HepG2 (cell line): ENCODE measurements around the gene CA14. TPM values are rescaled to one million over a fixed set of nuclear protein-coding genes. Genes with fewer than 3 reads are reported as not detected.

ENCODE experiments used
- ARHGAP35 ChIP-seq: sonication (generic); formaldehyde crosslinking; IDR thresholded peaks from 2 replicates; pipeline ENCODE4 v1.9.0; 2022; ENCODE audit warnings: mild to moderate bottlenecking, inconsistent platforms, moderate library complexity, missing genetic modification reagents, borderline replicate concordance
- ARID3A ChIP-seq: IDR thresholded peaks from 2 replicates; pipeline ENCODE4 v1.6.1; 2012; ENCODE audit warnings: low read depth, low read length, improper control_type of control experiment
- ATF7 ChIP-seq, 2 experiments: fragments of 450-650 bp in 1 of 2; sonication (generic) in 1 of 2; formaldehyde crosslinking in 1 of 2; IDR thresholded peaks; 2 replicates each; pipeline versions ENCODE4 v1.4.0 to v1.6.1; 2016 to 2020; ENCODE audit warnings: antibody characterized with exemption in 1 of 2, mild to moderate bottlenecking in 1 of 2, missing genetic modification reagents in 1 of 2
- BCL6 ChIP-seq: IDR thresholded peaks from 2 replicates; pipeline ENCODE4 v1.6.1; 2016; ENCODE audit warnings: missing genetic modification reagents, missing compliant biosample characterization
- CENPT ChIP-seq: sonication (generic); formaldehyde crosslinking; IDR thresholded peaks from 2 replicates; pipeline ENCODE4 v1.8.0; 2022; ENCODE audit warnings: low read depth, mild to moderate bottlenecking, moderate library complexity, missing genetic modification reagents
- GABPB1 ChIP-seq: IDR thresholded peaks from 2 replicates; pipeline ENCODE4 v1.6.1; 2016; ENCODE audit warnings: mild to moderate bottlenecking, missing genetic modification reagents, moderate library complexity, missing compliant biosample characterization
- GATA4 ChIP-seq: sonication (generic); IDR thresholded peaks from 2 replicates; pipeline ENCODE4 v1.6.1; 2016; ENCODE audit warnings: antibody characterized with exemption, low read depth, borderline replicate concordance
- HIC2 ChIP-seq: sonication (generic); formaldehyde crosslinking; IDR thresholded peaks from 2 replicates; pipeline ENCODE4 v1.9.0; 2022; ENCODE audit warnings: low read depth, missing genetic modification reagents
- HMG20B ChIP-seq: conservative IDR thresholded peaks from 2 replicates; pipeline ENCODE4 v1.6.1; 2016; ENCODE audit warnings: missing genetic modification reagents, missing compliant biosample characterization
- HOXA5 ChIP-seq: sonication (generic); formaldehyde crosslinking; IDR thresholded peaks from 2 replicates; pipeline ENCODE4 v1.4.0; 2020; ENCODE audit warnings: missing genetic modification reagents
- IKZF1 ChIP-seq: fragments of 450-650 bp; IDR thresholded peaks from 2 replicates; pipeline ENCODE4 v1.7.1; 2016
- MEIS1 ChIP-seq: sonication (generic); formaldehyde crosslinking; IDR thresholded peaks from 2 replicates; pipeline ENCODE4 v1.9.0; 2021; ENCODE audit warnings: mild to moderate bottlenecking, missing genetic modification reagents, moderate library complexity, borderline replicate concordance
- NPAS2 ChIP-seq: sonication (generic); formaldehyde crosslinking; IDR thresholded peaks from 2 replicates; pipeline ENCODE4 v1.8.0; 2022; ENCODE audit warnings: mild to moderate bottlenecking, missing genetic modification reagents, borderline replicate concordance
- RNF219 ChIP-seq: sonication (generic); formaldehyde crosslinking; IDR thresholded peaks from 2 replicates; pipeline ENCODE4 v1.5.0; 2020; ENCODE audit warnings: mild to moderate bottlenecking, missing genetic modification reagents
- SSRP1 ChIP-seq: IDR thresholded peaks from 2 replicates; pipeline ENCODE4 v1.6.1; 2016; ENCODE audit warnings: control low read depth
- TBX3 ChIP-seq: fragments of 450-650 bp; IDR thresholded peaks from 2 replicates; pipeline ENCODE4 v1.6.1; 2017; ENCODE audit warnings: antibody characterized with exemption, mild to moderate bottlenecking, inconsistent platforms, borderline replicate concordance
- TRIM22 ChIP-seq: fragments of 450-650 bp; IDR thresholded peaks from 2 replicates; pipeline ENCODE4 v1.6.1; 2017
- ZBTB38 ChIP-seq: sonication (generic); formaldehyde crosslinking; IDR thresholded peaks from 2 replicates; pipeline ENCODE4 v1.5.1; 2020; ENCODE audit warnings: mild to moderate bottlenecking, missing genetic modification reagents
- ZBTB7A ChIP-seq: sonication (generic); formaldehyde crosslinking; IDR thresholded peaks from 2 replicates; pipeline ENCODE4 v1.8.0; 2022; ENCODE audit warnings: mild to moderate bottlenecking, missing genetic modification reagents
- ZNF160 ChIP-seq: sonication (generic); formaldehyde crosslinking; IDR thresholded peaks from 2 replicates; pipeline ENCODE4 v1.8.0; 2022; ENCODE audit warnings: mild to moderate bottlenecking, inconsistent platforms, missing genetic modification reagents
- ZNF724P ChIP-seq: sonication (generic); formaldehyde crosslinking; IDR thresholded peaks from 2 replicates; pipeline ENCODE4 v1.8.0; 2022; ENCODE audit warnings: missing genetic modification reagents, borderline replicate concordance
- ZNF850 ChIP-seq: sonication (generic); formaldehyde crosslinking; conservative IDR thresholded peaks from 2 replicates; pipeline ENCODE4 v1.9.0; 2021; ENCODE audit warnings: mild to moderate bottlenecking, missing genetic modification reagents
- ZNF883 ChIP-seq: sonication (generic); formaldehyde crosslinking; IDR thresholded peaks from 2 replicates; pipeline ENCODE4 v1.5.1; 2020; ENCODE audit warnings: mild to moderate bottlenecking, missing genetic modification reagents; ENCODE audit errors: not compliant biosample characterization
- polyA plus RNA-seq, 8 experiments: library from polyadenylated mRNA; depleted of rRNA in 3 of 8; stranded (reverse) in 7 of 8; unstranded in 1 of 8; fragments of >200 nt; fragmentation: Illumina TruSeq in 4 of 8; extraction: Trizol in 4 of 8; gene quantifications; 2 replicates each; pipeline versions ENCODE4 v1.2.1 to v1.2.3, GENCODE V29; 2011 to 2016; ENCODE audit warnings: low read depth in 4 of 8, missing spikeins in 1 of 8, mixed read lengths in 1 of 8; ENCODE audit not compliant: insufficient read depth in 1 of 8
- total RNA-seq, 5 experiments: library from RNA; depleted of rRNA; stranded (reverse); fragments of >200 nt; fragmentation: Illumina TruSeq; extraction: Trizol; gene quantifications; 2 replicates each; pipeline ENCODE4 v1.2.3, GENCODE V29; 2016; ENCODE audit warnings: low read depth in 1 of 5

CA14 gene
- total and polyA plus RNA-seq, 2 of the 13 experiments (the other 11 are each of a cell fraction or from before 2014, with no cell fraction given): 2.4 to 8.5 TPM

GRCh38 chr1:150268705-150269403 lies 11.3 kb downstream of the CA14 start, which contains the start of gene APH1A (continued):
- no peak for TF ChIP-seq HIC2
- no peak for TF ChIP-seq HMG20B (CRISPR knock-in tag)
- TF ChIP-seq HOXA5 (CRISPR knock-in tag): peak; percentile 78; the same call in 1 of the 2 replicates
- no peak for TF ChIP-seq ZNF724P (CRISPR knock-in tag)
- no peak for TF ChIP-seq BCL6 (CRISPR knock-in tag)
- no peak; the same call in 1 of the 2 replicates for TF ChIP-seq GATA4
- TF ChIP-seq RNF219: no peak
- no peak for TF ChIP-seq ATF7 (IDR thresholded peaks at IDR 0.05)
- no peak for TF ChIP-seq ATF7 (CRISPR knock-in tag; IDR thresholded peaks at IDR 0.05)
- TF ChIP-seq ZNF883 (CRISPR knock-in tag): no peak
- TF ChIP-seq MEIS1 (CRISPR knock-in tag): no peak
- TF ChIP-seq ZBTB7A (CRISPR knock-in tag): peak; percentile 72; the same call in 1 of the 2 replicates
- TF ChIP-seq TBX3: peak; percentile 39; the same call in 1 of the 2 replicates
- no peak for TF ChIP-seq SSRP1
- no peak for TF ChIP-seq NPAS2 (CRISPR knock-in tag)
- no peak for TF ChIP-seq ZBTB38
- TF ChIP-seq ZNF160 (CRISPR knock-in tag): no peak
- TF ChIP-seq CENPT: no peak
- TF ChIP-seq TRIM22: no peak
- peak; percentile 97 for TF ChIP-seq GABPB1
- TF ChIP-seq ZNF850 (CRISPR knock-in tag): no peak
- TF ChIP-seq IKZF1: no peak
- TF ChIP-seq ARHGAP35 (CRISPR knock-in tag): no peak
- TF ChIP-seq ARID3A: no peak
